BJ (cell line): ENCODE results near the gene TRIM38. TPM values are rescaled to one million over a fixed set of nuclear protein-coding genes. Genes with fewer than 3 reads are reported as not detected.
"Not testable (repeated sequence)": the region's sequence is repeated elsewhere in the genome, so short reads cannot be mapped to it uniquely, and the experiment has no call there.

Experiments used
- CTCF ChIA-PET: fragments of 350-600 bp; formaldehyde crosslinking; extraction: SDS; loops from one replicate; lab custom pipeline; 2021; ENCODE audit warnings: antibody characterized with exemption, inconsistent platforms; lab: Yijun Ruan, JAX
- POLR2A ChIA-PET: fragments of 300-600 bp; sonication (Branson Sonifier 250); formaldehyde crosslinking; extraction: SDS; loops from one replicate; lab custom pipeline; 2021; ENCODE audit warnings: antibody characterized with exemption; lab: Charles Lee
- DNase-seq: peaks from one replicate; pipeline ENCODE4 v3.0.0-alpha.2; 2011; ENCODE audit warnings: low read depth
- H3K27me3 ChIP-seq: 2 replicates; pipeline ENCODE4 v1.6.0; 2011; ENCODE audit warnings: low read length; ENCODE audit not compliant: control insufficient read depth, insufficient read depth
- H3K36me3 ChIP-seq: 2 replicates; pipeline ENCODE4 v1.5.1; 2011; ENCODE audit warnings: low read length; ENCODE audit not compliant: control insufficient read depth, insufficient read depth
- H3K4me3 ChIP-seq: 2 replicates; pipeline ENCODE4 v1.5.1; 2011; ENCODE audit warnings: low read depth, mild to moderate bottlenecking, control low read depth, low read length
- CTCF ChIP-seq: IDR thresholded peaks from 2 replicates; pipeline ENCODE4 v1.5.1; 2011; ENCODE audit warnings: low read depth, mild to moderate bottlenecking, control low read depth, inconsistent platforms, low read length, moderate library complexity; ENCODE audit not compliant: insufficient read depth
- polyA plus RNA-seq: library from polyadenylated mRNA; depleted of rRNA; stranded (reverse); fragments of >200 nt; gene quantifications from 2 replicates; pipeline ENCODE4 v1.2.3, GENCODE V29; 2011

TRIM38 gene
- polyA plus RNA-seq, 1 experiment: 4.7 TPM

- Histone ChIP-seq H3K36me3 (peaks cover 3% of the 10 kb centered on the region; the same call in 1 of the 2 replicates), H3K27me3 (no peaks in the 10 kb centered on the region), H3K4me3 (peak overlapping the region; percentile 57)
- POLR2A ChIA-PET: interaction anchor here (0.6 to 1.4 kb wide), 2 partner anchors 11 to 1016 kb away, joined by 5 to 9 read pairs; no protein-coding TSS in a partner anchor
- CTCF ChIA-PET: interaction anchor here (0.6 to 7.9 kb wide), 19 partner anchors 9 to 274 kb away, joined by 3 to 83 read pairs (median 7); a partner anchor contains a TSS
- no peak for DNase-seq
- no peak for TF ChIP-seq CTCF
These were observed 29.3 kb downstream of the TRIM38 start for GRCh38 chr6:25991785-25992412.

- Histone ChIP-seq H3K4me3 (peak overlapping the region; percentile 57), H3K36me3 (peaks cover 3% of the 10 kb centered on the region; the same call in 1 of the 2 replicates), H3K27me3 (no peaks in the 10 kb centered on the region)
- ChIA-PET POLR2A (interaction anchor here (0.6 to 1.4 kb wide), 2 partner anchors 12 to 1015 kb away, joined by 5 to 9 read pairs; no protein-coding TSS in a partner anchor), CTCF (interaction anchor here (0.5 to 7.9 kb wide), 23 partner anchors 10 to 1274 kb away, joined by 3 to 83 read pairs (median 5); a partner anchor contains a TSS)
- peak; percentile 52 for DNase-seq
- peak; percentile 93 for TF ChIP-seq CTCF
These were observed 30.1 kb downstream of the TRIM38 start for GRCh38 chr6:25992413-25993340.

- POLR2A ChIA-PET: interaction anchor here (1.4 kb wide), 1 partner anchor 12 kb away, joined by 5 read pairs; no protein-coding TSS in a partner anchor
- not testable (repeated sequence) for DNase-seq, H3K36me3 ChIP-seq, H3K27me3 ChIP-seq
- peak overlapping the region; percentile 57 for H3K4me3 ChIP-seq
- CTCF ChIA-PET: interaction anchor here (0.6 to 7.9 kb wide), 13 partner anchors 11 to 1173 kb away, joined by 3 to 83 read pairs (median 8); a partner anchor contains a TSS
These were observed 30.7 kb downstream of the TRIM38 start for GRCh38 chr6:25993341-25993684.

- H3K27me3 ChIP-seq: no peaks in the 10 kb centered on the region
- H3K4me3 ChIP-seq: no peak overlapping the region
- DNase-seq: no peak
- no peaks in the 10 kb centered on the region; the same call in 1 of the 2 replicates for H3K36me3 ChIP-seq
- ChIA-PET POLR2A (interaction anchor here (0.7 kb wide), 1 partner anchor 25 kb away, joined by 3 read pairs; no protein-coding TSS in a partner anchor), CTCF (interaction anchor here (4.9 to 7.9 kb wide), 2 partner anchors 8 to 18 kb away, joined by 70 to 83 read pairs; a partner anchor contains a TSS)
- no peak for TF ChIP-seq CTCF
These were observed 32.9 kb downstream of the TRIM38 start for GRCh38 chr6:25995507-25995906.

- DNase-seq: no peak
- ChIA-PET POLR2A (interaction anchor here (0.6 kb wide), 1 partner anchor 1149 kb away, joined by 21 read pairs; a partner anchor contains a TSS), CTCF (interaction anchor here (7.9 kb wide), 1 partner anchor 15 kb away, joined by 83 read pairs; a partner anchor contains a TSS)
These were observed 35.3 kb downstream of the TRIM38 start for GRCh38 chr6:25997921-25998320.

More at GRCh38 chr6:25997921-25998320, 35.3 kb downstream of the TRIM38 start:
- Histone ChIP-seq H3K4me3 (no peak overlapping the region), H3K36me3 (no peaks in the 10 kb centered on the region; the same call in 1 of the 2 replicates), H3K27me3 (no peaks in the 10 kb centered on the region)
- no peak for TF ChIP-seq CTCF
